ENCODE data around the gene STAT4. TPM values are rescaled to one million over a fixed set of nuclear protein-coding genes. Genes with fewer than 3 reads are reported as not detected.
"Not testable (repeated sequence)": the region's sequence is repeated elsewhere in the genome, so short reads cannot be mapped to it uniquely, and the experiment has no call there.

Gene STAT4
- total RNA-seq, 1 donor from 2014 or later: 1.6 TPM

GRCh38 chr2:190996947-190997346 is 153.8 kb downstream of the STAT4 start:
- no peak for TF ChIP-seq CTCF (conservative IDR thresholded peaks at IDR 0.05; ENCODE audit: low read depth, low read length)
- DNase-seq (ENCODE audit: low read depth): no peak
- H3K4me3 ChIP-seq (ENCODE audit: low read depth, low read length): no peak overlapping the region

DNA sequence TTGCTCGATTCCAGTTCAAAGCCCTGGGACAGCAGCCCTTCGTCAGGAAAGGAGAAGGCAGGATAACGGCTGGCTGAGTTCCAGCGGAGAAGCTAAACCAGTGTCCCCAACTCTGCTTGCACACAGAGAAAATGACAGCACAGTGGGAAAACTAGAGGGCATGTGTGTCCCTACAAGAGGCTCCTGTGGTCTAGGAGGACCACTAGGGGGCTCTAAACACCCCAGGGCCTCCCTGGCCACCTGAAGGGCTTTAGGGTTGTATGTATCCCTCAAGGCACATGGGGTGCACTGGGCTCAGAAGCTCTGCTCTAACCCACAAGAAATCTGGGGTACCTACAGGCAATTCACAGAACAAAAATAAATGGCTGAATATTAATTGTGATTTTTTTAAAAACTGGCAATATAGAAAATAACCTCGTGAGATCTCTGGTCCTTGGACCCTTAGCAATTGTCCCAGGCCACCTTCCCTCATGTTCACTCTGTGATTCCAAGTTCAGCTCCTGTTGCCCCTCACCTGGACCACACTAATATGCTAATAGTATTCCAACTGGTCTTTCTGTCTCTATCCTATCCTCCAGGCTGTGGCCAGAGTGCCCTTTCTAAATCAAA is 154.4 kb downstream of the STAT4 start:
- H3K4me3 ChIP-seq (ENCODE audit: low read depth, low read length): no peak overlapping the region
- no peak for DNase-seq (ENCODE audit: low read depth)
- TF ChIP-seq CTCF (conservative IDR thresholded peaks at IDR 0.05; ENCODE audit: low read depth, low read length): peak; percentile 83

DNA sequence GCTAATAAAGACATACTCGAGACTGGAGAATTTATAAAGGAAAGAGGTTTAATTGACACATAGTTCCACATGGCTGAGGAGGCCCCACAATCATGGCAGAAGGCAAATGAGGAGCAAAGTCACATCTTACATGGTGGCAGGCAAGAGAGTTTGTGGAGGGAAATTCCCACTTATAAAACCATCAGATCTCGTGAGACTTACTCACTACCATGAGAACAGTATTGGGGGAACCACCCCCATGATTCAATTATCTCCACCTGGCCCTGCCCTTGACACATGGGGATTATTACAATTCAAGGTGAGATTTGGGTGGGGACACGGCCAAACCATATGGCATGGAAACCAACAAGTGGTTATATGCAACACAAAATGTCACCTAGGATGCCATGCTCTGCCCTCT is 155.5 kb downstream of the STAT4 start:
- DNase-seq (ENCODE audit: low read depth); H3K4me3 ChIP-seq (ENCODE audit: low read depth, low read length): not testable (repeated sequence)

DNA sequence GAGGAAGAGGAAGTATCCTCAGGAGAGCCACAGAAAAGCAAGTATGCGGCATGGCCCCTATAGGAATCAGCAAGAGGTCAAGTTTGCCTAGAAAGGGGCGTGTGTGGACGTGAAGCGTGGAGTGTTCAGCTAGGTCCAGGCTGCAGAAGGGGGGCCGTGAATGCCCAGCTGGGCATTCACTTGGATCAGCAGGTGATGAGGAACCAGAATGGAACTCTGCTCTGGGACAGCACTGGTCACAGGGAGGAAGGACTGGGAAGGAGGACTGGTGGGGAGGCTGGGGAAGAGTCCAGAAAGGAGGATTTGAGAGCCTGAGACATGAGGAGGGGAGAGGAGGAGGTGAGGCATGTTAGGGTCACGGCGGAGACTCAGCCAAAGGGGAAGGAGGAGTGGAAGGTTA is 156.6 kb downstream of the STAT4 start:
- no peak for TF ChIP-seq CTCF (conservative IDR thresholded peaks at IDR 0.05; ENCODE audit: low read depth, low read length)
- H3K4me3 ChIP-seq (ENCODE audit: low read depth, low read length): no peak overlapping the region
- DNase-seq (ENCODE audit: low read depth): no peak

GRCh38 chr2:190993292-190993643 is 157.5 kb downstream of the STAT4 start:
- DNase-seq (ENCODE audit: low read depth): no peak
- no peak overlapping the region for H3K4me3 ChIP-seq (ENCODE audit: low read depth, low read length)
- TF ChIP-seq CTCF (conservative IDR thresholded peaks at IDR 0.05; ENCODE audit: low read depth, low read length): no peak

DNA sequence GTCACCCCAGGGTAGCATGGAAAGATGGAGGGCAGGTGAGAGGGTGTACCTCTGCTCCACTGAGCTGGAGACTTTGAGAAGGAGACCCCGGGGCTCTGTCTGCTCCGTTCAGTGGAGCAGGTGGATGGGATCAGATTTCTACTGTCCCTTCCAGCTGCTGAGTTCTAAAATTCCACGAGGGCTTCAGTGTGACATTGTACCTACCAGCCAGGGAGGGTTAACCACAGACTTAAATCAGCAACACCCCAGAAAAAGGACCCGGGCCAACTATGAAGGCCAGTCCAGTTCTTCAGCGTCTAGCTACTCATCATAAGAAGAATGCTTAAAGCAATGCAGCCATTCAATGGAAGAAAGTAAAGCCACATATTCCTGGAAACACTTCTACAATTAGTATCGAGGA is 160.7 kb downstream of the STAT4 start:
- DNase-seq (ENCODE audit: low read depth): no peak
- H3K4me3 ChIP-seq (ENCODE audit: low read depth, low read length): no peak overlapping the region
- TF ChIP-seq CTCF (conservative IDR thresholded peaks at IDR 0.05; ENCODE audit: low read depth, low read length): no peak

DNA sequence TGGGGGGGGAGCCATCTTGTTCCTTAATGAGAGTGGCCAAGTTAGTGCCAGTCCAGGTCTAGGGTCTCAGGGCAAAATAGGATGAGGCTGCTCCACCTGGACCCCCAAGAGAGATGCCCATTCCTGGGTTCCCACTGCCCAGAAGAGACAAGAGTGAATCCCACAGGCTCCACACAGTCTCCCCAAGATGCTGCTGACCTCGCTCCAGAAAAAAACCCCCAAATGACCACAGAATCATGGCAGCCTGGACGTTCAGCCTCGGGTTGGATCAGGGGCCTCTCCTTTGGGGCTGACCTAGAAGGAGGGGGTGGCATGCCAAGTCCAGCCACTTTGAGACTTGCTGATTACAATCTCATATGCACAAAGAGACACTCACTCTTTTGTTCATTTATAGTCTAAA is 161.9 kb downstream of the STAT4 start:
- no peak for DNase-seq (ENCODE audit: low read depth)
- no peak for TF ChIP-seq CTCF (conservative IDR thresholded peaks at IDR 0.05; ENCODE audit: low read depth, low read length)
- no peak overlapping the region for H3K4me3 ChIP-seq (ENCODE audit: low read depth, low read length)

All from epithelial cell of proximal tubule (primary cell).